Fibroblast of skin of scalp (primary cell): ENCODE measurements around the gene ACER2.
"Not testable (repeated sequence)": the region's sequence is repeated elsewhere in the genome, so short reads cannot be mapped to it uniquely, and the experiment has no call there.

Experiments used
- DNase-seq: peaks from one replicate; pipeline ENCODE4 v3.0.0-alpha.2; 2013

The ACER2 gene

DNA sequence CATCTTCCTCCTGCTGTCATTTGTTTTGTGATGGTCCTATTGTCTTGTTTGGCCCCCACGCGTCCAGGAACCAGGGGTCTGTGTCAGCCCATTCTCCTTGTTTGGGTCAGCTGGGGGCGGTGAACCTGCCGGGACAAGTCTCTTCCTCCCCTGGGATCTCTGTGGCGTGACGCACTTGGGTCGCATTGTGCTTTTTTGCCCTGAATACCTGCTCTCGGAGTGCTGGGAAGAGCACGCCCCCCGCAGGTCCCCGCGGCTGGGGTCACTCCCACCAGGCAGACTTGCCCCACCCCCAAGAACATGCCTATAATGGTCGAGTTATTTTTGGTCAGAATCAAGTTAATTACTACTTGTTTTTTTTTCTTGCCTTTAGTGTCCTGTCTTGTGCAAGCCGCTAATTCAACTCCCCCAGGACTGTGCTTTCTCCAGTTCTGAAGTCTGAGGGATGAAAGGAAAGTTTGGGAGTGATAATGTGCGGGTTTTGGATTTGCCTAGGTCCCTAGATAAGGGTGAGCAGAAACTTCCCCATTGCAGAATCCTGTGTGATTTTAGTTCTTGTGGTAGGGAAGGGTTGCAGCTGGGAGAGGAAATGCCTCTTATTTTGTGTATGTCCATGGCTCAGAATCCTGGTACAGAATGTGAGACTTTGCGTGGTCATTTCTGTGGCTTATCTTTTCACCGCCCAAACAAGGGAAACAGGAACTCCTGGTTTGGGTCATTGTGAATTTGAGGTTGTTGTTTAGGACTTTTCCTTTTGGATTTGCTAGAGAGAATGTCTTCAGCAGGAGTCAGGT is 789 bp downstream of the ACER2 start:
- peak; percentile 3 for DNase-seq

DNA sequence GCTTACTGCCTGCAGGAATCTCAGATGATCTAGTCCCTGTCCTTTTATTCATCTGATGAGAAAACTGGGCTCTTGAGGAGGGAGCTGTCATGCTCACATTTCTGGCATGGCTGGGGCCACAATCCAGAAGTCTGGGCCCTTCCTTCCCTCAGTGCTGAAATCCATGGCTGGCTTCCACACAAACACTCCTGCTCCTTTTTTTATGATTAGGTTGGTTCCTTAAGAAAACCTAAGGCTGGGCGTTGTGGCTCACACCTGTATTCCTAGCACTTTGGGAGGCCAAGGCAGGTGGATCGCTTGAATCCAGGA is 1.3 kb downstream of the ACER2 start:
- DNase-seq = no peak

DNA sequence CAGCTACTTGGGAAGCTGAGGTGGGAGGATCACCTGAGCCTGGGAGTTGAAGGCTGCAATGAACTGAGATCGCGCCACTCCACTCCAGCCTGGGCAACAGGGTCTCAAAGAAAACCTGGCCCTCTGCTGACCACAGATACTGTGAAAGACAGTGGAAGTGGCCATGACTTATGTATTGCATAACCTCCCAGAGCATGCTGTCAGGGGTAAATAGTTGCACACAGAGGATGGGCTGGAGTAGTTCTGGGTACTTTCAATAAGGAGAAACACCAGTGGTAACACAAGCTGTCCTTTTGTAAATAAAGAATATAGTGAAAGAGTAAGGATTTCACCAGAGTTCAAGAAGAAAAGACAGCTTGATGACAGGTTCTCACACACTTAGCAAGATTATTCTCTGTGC is 1.8 kb downstream of the ACER2 start:
- DNase-seq = no peak

DNA sequence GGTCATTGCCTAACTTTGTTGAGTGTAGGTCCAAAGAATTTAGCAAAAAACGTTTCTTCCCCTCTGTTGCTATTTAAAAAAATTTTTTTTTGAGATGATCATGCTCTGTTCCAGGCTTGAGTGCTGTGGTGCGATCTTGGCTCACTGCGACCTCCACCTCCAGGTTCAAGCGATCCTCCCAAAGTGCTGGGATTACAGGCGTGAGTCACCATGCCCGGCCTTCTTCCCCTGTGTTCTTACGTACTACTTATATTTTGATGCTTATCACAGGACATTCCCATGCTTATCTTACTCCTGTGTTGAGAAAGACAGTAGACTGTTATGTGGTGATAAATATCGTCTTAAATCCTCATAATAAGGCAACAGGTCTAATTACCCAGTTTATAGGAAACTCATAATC is 2.5 kb downstream of the ACER2 start:
- DNase-seq = no peak

DNA sequence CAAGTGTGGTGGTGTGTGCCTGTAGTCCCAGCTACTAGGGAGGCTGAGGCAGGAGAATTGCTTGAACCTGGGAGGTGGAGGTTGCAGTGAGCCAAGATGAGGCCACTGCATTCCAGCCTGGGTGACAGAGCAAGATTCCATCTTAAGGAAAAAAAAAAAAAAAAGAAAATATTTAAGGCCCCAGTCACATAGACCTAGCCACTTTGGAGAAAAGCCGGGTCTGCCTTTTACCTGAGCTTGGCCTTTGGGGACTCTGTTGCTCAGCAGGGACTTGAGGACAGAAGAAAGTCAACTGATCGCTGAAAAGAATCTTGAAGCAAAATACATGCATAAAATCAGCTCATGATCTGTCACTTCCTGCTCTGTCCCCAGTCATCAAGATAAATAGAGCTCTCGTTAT is 4.6 kb downstream of the ACER2 start:
- not testable (repeated sequence) for DNase-seq

DNA sequence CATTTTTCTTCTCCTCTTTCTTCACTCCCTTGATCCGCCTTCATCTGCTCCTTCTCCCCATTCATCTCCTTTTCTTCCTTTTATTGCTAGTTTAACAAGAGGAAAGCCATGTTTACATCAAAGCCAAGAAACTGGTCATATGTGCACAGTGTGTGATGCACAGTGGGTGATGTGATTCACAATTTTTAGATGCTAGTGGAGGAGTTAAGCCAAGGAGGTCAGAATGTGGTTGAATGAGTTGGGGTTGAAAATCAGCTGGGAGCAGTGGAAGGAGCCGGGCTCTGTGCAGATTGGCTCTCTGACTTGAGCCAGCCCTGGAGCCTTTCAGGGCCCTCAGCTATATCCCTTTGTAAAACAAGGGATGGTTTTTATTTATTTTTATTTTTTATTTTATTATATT is 7.3 kb downstream of the ACER2 start:
- no peak for DNase-seq

DNA sequence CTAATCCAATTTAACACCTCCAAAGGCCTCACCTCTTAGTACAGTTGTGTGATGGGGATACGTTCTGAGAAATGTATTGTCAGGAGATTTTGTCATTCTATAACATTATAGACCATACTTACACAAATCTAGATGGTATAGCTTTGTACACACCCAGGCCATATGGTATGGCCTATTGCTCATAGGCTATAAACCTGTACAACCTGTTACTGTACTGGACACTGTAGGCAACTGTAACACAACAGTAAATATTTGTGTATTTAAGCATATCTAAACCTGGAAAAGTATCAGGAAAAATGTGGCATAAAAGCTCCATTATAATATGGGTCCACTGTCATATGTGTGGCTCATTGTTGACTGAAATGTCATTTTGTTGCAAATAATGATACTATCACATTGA is 12.1 kb downstream of the ACER2 start:
- DNase-seq = no peak

DNA sequence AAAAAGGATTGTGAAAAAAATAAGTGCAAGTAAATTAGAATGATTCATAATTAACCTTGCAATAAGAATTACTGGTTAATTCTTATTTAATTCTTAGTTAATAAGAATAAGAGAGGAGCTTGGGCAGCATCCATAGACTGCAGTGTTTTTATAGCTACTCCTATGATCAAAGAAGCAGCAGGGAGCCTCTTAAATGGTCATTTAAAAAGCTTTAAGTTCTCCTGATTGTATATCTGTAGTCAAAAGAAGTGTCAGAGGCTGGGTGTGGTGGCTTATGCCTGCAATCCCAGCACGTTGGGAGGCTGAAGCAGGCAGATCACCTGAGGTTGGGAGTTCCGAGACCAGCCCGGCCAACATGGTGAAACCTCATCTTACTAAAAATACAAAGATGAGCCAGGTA is 14.4 kb downstream of the ACER2 start:
- DNase-seq = no peak

DNA sequence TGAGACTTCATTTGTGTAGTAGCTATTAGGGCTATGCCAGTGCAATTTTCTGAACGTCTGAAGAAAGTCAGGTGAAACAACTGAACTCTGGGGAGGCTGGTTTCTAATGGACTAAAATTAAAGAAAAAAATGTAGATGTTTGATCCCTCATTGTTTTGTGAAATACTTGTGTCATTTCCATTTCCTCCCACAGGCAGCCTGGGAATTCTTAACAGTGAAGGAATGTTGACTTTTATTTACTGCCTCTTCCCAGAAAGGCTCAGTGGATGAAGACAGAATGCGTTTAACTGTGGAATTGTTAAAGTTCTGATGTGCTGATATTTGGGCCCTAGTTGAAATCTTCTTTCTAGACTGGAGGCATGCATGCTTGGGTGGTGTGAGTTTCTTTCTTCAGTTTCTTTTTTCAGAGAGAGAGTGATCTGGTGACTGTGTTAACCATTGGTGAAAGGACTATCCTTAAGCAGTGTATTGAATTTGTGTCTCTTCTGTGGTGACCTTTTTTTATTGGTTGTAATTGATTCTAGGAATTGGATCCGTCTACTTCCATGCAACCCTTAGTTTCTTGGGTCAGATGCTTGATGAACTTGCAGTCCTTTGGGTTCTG is 15.5 kb downstream of the ACER2 start:
- DNase-seq = peak; percentile 5

DNA sequence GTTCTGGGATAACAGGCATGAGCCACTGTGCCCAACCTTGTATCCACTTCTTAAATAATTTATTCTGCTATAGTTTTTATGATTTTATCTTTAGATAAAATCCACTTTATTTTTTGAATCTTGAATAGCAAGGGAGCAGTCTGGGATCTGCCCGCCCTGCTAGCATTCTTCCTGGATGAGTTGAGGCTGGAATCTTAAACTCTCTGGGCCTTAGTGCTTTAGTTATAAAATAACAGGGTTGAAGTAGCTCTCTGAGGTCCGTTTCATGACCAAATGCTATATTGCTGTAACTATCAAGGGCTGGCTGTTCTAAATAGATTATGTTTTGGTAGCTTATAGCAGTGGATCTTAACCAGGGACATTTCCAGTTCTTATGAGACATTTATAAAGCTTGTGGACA is 20.8 kb downstream of the ACER2 start:
- DNase-seq = peak; percentile 4

DNA sequence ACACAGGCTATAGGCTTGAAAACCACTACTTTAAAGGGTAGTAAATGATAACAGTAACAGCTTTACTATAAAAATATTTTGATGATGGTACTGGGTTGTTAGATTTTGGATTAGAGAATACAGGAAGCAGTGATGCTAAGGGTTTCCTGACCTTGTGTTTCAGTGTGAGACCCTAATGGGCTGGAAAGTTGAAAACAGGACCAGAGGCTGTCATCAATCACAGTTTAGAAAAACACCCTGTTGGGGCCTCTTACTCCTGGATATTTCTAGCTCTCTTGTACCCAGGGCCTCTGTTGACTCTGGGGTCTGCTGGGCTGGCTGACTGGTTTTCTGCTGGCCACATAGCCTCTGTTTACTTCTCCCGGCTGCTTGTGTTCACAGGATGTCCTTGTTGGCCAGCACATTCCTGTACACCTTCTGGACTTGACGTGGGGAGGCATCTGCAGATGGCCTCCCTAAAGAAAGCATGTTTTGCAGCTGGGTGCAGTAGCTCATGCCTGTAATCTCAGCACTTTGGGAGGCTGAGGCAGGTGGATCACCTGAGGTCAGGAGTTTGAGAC is 21.5 kb downstream of the ACER2 start:
- no peak for DNase-seq

DNA sequence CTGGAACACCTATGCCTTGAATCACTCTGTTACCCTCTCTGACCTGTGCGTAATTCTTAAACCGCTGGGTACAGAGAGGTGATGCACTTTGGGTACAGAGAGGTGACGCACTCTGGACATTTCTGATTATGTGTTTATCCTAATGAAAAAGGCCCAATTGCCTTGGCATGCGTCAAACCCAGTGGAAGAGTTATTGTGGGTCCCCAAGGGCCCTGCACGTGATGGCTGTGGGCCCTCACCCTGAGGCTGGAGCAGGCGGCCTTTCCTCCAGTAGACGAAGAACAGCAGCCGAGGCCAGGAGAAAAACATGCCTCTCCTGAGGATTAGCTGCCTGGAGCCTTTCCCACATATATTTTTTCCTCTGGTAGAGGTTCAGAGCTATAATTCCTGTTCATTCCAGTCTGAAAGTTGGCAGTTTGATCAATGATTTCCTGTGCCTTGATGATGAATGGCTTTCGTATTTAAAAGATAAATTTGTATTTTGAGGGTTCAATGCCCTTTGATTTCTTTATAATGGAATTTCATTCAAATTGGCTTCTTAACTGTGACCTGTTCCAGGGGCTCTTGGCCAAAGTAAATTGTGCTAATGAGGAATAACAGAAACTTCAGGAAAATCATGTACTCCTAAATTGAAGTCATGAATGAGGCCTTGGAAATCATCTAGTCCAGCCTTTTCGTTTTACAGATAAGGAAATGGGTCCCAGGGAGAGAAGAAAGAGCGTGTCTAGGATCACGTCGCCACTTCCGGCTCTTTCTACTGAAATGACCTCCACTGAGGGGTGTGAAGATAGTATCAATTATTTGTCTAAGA is 22.8 kb downstream of the ACER2 start:
- DNase-seq = no peak

DNA sequence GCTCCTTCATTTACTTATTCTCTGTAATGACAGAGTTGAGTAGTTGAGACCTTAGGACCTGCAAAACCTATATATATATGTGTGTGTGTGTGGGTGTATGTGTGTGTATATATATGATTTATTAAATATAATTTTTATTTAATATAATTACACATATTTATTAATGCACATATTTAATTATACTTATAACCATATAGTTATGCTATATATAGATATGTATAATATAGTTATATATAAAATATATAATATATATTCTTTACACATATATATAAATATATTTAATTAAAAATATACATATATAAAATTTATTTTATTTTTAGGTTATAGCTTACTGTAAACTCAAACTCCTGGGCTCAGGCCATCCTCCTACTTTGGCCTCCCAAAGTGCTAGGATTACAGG is 23.7 kb downstream of the ACER2 start:
- DNase-seq = no peak

DNA sequence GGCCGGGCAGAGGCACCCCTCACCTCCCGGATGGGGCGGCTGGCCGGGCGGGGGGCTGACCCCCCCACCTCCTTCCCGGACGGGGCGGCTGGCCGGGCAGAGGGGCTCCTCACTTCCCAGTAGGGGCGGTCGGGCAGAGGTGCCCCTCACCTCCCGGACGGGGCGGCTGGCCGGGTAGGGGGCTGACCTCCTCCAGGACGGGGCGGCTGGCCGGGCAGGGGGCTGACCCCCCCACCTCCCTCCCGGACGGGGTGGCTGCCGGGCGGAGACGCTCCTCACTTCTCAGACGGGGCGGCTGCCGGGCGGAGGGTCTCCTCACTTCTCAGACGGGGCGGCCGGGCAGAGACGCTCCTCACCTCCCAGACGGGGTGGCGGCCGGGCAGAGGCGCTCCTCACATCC is 24.9 kb downstream of the ACER2 start:
- not testable (repeated sequence) for DNase-seq

DNA sequence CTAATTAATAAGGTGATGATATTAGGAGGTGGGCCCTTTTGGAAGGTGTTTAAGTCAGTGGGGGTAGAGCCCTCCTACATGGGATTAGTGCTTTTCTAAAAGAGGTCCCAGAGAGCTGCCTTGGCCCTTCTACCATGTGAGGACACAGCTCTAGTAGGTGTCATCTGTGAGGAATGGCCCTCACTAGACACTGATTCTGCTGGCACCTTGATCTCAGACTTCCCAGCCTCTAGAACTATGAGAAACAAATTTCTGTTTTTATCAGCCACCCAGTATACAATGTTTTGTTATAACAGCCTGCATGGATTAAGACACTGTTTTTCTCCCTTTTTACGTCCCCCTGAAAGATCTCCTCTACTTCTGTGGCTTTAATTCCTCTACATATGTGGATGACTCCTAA is 31.6 kb downstream of the ACER2 start:
- no peak for DNase-seq

DNA sequence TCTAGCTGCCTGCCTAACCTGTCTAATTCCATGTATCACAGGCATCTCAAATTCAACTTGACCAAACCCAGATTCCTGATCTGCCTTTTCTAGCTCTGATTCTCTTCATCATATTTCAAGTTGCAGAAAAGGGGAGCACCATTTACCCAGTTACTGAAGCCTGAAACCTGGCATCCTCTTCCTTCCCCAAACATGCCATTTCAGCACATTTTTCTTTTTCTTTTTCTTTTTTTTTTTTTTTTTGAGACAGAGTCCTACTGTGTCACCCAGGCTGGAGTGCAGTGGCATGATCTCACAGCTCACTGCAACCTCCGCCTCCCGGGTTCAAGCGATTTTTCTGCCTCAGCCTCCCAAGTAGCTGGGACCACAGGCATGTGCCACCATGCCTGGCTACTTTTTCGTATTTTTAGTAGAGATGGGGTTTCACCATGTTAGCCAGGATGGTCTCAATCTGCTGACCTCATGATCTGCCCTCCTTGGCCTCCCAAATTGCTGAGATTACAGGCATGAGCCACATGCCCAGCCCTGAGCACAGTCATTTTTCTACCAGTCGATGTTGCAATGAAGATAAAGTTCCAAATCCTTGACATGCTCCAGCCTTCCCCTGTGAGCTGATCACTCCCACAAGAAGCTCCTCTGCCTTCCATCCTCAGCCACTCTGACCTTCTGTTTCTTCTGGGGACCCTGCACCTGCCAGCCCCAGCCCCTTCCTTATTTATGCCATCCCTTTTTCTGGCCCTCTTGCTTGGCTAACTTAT is 32.2 kb downstream of the ACER2 start:
- DNase-seq = no peak

DNA sequence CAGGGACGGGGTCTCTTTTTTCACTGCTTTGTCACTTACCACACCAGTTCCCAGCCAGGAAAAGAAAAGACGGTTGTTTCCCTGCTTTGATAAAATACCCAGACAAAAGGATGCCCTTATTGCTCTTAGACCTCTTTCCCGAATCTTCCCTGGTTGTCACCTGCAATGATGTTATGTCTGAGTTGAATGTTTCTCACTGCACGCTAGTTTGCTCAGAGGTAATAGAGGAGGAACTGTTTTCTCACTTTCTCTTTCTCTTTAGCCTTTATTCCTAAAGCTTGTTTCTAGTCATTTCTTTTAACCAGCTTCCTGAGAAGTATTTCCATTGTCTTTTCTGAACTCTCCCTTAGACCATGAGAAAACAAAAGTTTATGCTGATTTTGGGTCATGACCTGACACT is 32.9 kb downstream of the ACER2 start:
- DNase-seq = no peak

DNA sequence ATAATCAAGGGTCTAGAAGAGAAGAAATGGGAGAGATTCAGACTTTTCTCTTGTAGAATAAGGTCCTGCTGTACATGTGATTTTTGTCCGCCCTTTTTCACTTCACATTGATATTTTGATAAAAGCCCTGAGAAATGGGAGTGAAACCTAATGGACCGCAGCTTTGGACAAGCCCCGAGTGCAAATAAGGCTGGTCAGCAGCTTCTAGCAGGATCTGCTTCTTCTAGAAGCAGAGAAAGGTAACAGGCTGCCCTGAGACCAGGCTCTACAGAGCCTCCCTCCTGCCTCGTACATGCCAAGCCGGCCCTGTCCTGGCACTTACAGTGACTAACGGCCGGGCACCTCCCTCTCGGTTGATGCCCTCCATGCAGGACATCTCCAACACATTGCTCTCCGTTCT is 33.4 kb downstream of the ACER2 start:
- no peak for DNase-seq

DNA sequence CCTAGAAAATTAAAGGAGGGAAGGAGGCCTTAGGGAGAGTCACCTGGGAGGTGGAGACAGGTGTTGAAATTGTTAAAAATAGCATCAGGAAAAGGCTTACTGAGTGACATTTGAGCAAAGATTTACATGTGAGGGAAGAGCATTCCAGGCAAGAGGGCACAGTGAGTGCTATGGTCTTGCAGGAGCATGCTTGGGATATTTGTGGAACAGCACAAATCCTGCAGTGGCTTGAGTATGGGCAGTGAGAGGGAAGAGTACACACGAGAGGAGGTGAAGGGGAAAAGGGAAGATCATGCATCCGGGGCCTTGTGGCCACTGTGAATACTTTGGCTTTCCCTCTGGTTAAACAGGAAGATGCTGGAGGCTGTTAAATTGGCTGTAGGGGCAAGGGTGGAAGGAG is 36.6 kb downstream of the ACER2 start:
- peak; percentile 7 for DNase-seq

DNA sequence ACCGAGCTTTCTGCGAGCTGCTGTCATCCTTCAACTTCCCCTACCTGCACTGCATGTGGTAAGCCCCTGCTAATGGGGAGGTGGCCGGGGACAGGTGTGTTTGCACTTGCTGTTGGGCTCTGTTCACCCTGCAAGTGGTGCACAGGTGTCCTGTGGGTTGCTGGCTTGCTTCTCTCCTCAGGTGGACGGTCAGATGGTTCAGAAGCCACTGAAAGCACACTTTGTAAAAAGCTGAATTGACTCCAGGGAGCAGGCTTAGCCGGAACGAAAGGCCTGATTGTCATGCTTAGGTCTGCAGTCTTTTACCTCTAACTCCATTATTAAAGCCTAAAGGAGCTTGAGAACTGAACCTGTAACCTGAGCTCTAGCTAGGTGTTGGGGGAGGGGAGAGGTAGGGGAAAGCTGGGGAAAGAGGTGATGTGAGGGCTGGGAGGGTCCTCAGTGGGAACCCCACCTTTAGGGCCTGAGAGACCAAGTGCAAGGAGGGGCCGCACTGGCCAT is 37.6 kb downstream of the ACER2 start:
- DNase-seq = no peak

DNA sequence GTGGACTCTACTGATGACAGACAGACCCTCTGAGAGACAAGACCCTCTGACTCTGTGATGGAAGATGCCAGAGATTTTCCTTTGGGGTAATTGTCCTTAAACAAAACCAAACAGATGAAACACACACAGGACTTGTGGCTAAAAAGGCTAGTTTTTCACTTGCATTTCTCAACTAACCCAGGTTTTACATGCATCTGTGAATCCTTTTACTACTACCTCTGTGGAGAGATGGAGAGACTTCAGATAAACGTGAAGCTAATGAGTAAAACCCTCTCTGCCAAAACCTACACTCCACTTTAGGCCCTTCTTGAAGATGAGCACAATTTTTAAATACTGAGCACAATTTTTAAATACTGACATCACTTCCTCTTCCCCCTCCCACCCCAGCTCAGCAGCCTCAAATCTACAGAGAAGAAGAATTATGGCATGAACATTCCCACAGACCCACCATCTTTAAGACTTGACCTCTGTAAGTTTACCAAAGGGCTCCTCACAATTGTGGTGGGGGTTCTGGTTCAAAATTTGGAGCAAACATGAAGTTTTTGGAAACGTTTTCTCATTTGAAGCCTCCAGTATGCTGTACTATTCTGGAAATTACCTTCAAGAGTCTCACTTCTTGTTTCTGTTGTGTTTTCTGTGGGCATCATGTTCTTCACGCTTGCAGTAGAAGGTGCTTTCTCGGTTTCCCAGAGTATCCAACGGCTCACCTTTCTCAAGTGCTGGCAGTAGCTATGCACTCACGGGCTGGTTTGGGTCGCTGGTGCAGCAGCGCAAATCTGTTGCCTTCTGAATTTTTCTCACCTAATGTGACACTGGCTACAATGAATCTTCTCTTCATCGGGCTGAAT is 42.7 kb downstream of the ACER2 start:
- DNase-seq = no peak

DNA sequence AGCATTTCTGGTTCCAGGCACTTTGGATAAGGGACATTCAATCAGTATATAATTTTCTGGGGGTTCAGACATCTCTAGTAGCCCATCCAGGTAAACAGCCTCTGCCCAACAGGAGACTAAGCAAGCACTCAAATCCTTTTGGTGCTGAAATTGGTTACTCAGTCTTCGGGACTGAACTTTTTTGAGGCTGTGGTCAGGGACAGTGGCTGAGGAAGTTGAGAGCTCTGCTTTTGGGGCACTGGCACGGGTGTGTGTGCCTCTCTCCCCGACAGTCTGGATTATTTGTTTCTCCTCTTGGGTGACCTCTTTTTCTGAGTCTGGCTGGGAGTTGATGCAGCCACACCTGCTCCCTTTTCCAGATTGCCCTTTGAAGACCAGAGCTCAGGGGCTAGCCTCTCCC is 47.6 kb downstream of the ACER2 start:
- DNase-seq = no peak
